ENCODE data around the gene GRWD1.
"Not testable (repeated sequence)": the region's sequence is repeated elsewhere in the genome, so short reads cannot be mapped to it uniquely, and the experiment has no call there.

DNA sequence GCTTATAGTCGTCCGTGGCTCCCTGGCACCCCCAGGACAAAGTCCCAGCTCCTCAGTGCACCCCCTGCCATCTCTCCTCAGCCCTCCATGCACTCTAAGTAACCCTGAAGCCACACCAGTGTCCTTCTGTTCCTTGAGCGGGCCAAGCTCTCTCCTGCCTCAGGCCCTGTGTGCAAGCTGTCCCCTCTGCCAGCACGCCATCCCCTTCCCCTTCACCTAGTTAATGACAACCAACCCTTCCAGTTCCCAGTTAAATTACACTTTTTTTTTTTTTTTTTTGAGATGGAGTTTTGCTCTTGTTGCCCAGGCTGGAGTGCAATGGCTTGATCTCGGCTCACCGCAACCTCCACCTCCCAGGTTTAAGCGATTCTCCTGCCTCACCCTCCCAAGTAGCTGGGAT is 42.7 kb downstream of the GRWD1 start:
- TF ChIP-seq BACH2 (CRISPR knock-in tag; IDR thresholded peaks at IDR 0.05; ENCODE audit: borderline replicate concordance); ARNTL (CRISPR knock-in tag; IDR thresholded peaks at IDR 0.05; ENCODE audit: borderline replicate concordance, low read depth); ZFP30 (CRISPR knock-in tag; IDR thresholded peaks at IDR 0.05); ZC3H10 (CRISPR knock-in tag; IDR thresholded peaks at IDR 0.05): not testable (repeated sequence)
- TF ChIP-seq, protein P1, sequence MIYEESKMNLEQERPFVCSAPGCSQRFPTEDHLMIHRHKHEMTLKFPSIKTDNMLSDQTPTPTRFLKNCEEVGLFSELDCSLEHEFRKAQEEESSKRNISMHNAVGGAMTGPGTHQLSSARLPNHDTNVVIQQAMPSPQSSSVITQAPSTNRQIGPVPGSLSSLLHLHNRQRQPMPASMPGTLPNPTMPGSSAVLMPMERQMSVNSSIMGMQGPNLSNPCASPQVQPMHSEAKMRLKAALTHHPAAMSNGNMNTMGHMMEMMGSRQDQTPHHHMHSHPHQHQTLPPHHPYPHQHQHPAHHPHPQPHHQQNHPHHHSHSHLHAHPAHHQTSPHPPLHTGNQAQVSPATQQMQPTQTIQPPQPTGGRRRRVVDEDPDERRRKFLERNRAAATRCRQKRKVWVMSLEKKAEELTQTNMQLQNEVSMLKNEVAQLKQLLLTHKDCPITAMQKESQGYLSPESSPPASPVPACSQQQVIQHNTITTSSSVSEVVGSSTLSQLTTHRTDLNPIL (CRISPR knock-in tag; IDR thresholded peaks at IDR 0.05; ENCODE audit: low read depth): not testable (repeated sequence)

Data from SK-N-SH treated with all-trans-retinoic acid at 6 μM for 48 hours (cell line).